Measurements from ENCODE around the gene TMEM26. TPM values are rescaled to one million over a fixed set of nuclear protein-coding genes. Genes with fewer than 3 reads are reported as not detected.

Gene TMEM26
- not detected in 2 replicates for total RNA-seq

GRCh38 chr10:61452655-61453641 is at the start of gene TMEM26:
Gene TMEM26 (minus strand): TSS chr10:61453381. CDS start chr10:61453081, 300 bp downstream.

Other genes starting within 250 kb of the TMEM26 start
- not detected in 2 replicates for gene CABCOCO1, start 209.5 kb upstream of the TMEM26 start, total RNA-seq

Measured in nasal cavity respiratory epithelium epithelial cell of viscerocranial mucosa (primary cell).